ENCODE data around the gene TARBP2. TPM values are rescaled to one million over a fixed set of nuclear protein-coding genes. Genes with fewer than 3 reads are reported as not detected.

Gene TARBP2
- polyA plus RNA-seq, 1 of the 3 experiments (the other 2 are of a cell fraction) = 57.8 TPM

- Histone ChIP-seq H3K4me1 (ENCODE audit: control insufficient read depth in 1 of 2, insufficient read depth in 2 of 2, low read depth in 1 of 2, low read length in 1 of 2) (peaks cover 0 to 5% of the 10 kb centered on the region in 2 experiments; a peak in 1 of 4 replicates), H3F3A (replicated peaks; ENCODE audit: insufficient read depth) (peaks cover 78% of the 10 kb centered on the region), H3K9ac (no peak overlapping the region), H3K4me2 (no peak overlapping the region), H3K79me2 (ENCODE audit: insufficient read depth) (peaks cover 97% of the 10 kb centered on the region), H4K20me1 (ENCODE audit: insufficient read depth) (peaks cover 86% of the 10 kb centered on the region), H3K27me3 (ENCODE audit: insufficient read depth) (no peaks in the 10 kb centered on the region), H2AFZ (ENCODE audit: low read depth) (no peak overlapping the region), H3K27ac (ENCODE audit: low read depth in 2 of 2, low read length in 1 of 2) (peak overlapping the region in 1 of 2 experiments; percentile 29; a peak in 1 of 4 replicates), H3K9me3 (no peaks in the 10 kb centered on the region), H3K36me3 (replicated peaks in 1 of 2; ENCODE audit: control insufficient read depth in 1 of 2, insufficient read depth in 2 of 2, low read length in 1 of 2) (peaks cover 92 to 96% of the 10 kb centered on the region in 2 experiments), H3K4me3 (ENCODE audit: low read depth in 2 of 2, low read length in 1 of 2) (no peak overlapping the region), H3K9me2 (no peaks in the 10 kb centered on the region)
- ChIA-PET CTCF (interaction anchor here (2.2 to 2.4 kb wide), 2 partner anchors 10 to 37 kb away, joined by 9 to 10 read pairs; no protein-coding TSS in a partner anchor), POLR2A (interaction anchor here (0.7 to 1.8 kb wide), 2 partner anchors 20 to 145 kb away, joined by 3 to 4 read pairs; no protein-coding TSS in a partner anchor)
- TF ChIP-seq, protein P1, sequence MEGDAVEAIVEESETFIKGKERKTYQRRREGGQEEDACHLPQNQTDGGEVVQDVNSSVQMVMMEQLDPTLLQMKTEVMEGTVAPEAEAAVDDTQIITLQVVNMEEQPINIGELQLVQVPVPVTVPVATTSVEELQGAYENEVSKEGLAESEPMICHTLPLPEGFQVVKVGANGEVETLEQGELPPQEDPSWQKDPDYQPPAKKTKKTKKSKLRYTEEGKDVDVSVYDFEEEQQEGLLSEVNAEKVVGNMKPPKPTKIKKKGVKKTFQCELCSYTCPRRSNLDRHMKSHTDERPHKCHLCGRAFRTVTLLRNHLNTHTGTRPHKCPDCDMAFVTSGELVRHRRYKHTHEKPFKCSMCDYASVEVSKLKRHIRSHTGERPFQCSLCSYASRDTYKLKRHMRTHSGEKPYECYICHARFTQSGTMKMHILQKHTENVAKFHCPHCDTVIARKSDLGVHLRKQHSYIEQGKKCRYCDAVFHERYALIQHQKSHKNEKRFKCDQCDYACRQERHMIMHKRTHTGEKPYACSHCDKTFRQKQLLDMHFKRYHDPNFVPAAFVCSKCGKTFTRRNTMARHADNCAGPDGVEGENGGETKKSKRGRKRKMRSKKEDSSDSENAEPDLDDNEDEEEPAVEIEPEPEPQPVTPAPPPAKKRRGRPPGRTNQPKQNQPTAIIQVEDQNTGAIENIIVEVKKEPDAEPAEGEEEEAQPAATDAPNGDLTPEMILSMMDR (IDR thresholded peaks at IDR 0.05) = no peak
- TF ChIP-seq CHD2 (IDR thresholded peaks at IDR 0.05; ENCODE audit: low read length, partially characterized antibody) (no peak), SMC3 (IDR thresholded peaks at IDR 0.05; ENCODE audit: low read depth, low read length) (no peak), POLR2AphosphoS5 (IDR thresholded peaks at IDR 0.05; ENCODE audit: low read depth, low read length) (peak; percentile 45)
- no peak for DNase-seq
- 95% methylated on average over 1 of the region's 1 CpG for WGBS (ENCODE audit: low lambda C conversion rate)
Observed at GRCh38 chr12:53472056-53472582, 29.0 kb upstream of the TARBP2 start.

GRCh38 chr12:53474077-53474476, 27.0 kb upstream of the TARBP2 start:
- Histone ChIP-seq H2AFZ (ENCODE audit: low read depth) (no peak overlapping the region), H3K9me2 (no peaks in the 10 kb centered on the region), H3K4me3 (ENCODE audit: low read depth in 2 of 2, low read length in 1 of 2) (no peak overlapping the region), H3K9ac (no peak overlapping the region), H3K27me3 (ENCODE audit: insufficient read depth) (no peaks in the 10 kb centered on the region), H3K4me2 (no peak overlapping the region), H3K4me1 (ENCODE audit: control insufficient read depth in 1 of 2, insufficient read depth in 2 of 2, low read depth in 1 of 2, low read length in 1 of 2) (peaks cover 0 to 5% of the 10 kb centered on the region in 2 experiments; a peak in 1 of 4 replicates), H3K36me3 (replicated peaks in 1 of 2; ENCODE audit: control insufficient read depth in 1 of 2, insufficient read depth in 2 of 2, low read length in 1 of 2) (peaks cover 86 to 95% of the 10 kb centered on the region in 2 experiments), H4K20me1 (ENCODE audit: insufficient read depth) (peaks cover 90% of the 10 kb centered on the region), H3K27ac (ENCODE audit: low read depth in 2 of 2, low read length in 1 of 2) (peak overlapping the region in 1 of 2 experiments; percentile 9; a peak in 1 of 4 replicates), H3K9me3 (no peaks in the 10 kb centered on the region), H3F3A (replicated peaks; ENCODE audit: insufficient read depth) (peaks cover 84% of the 10 kb centered on the region), H3K79me2 (ENCODE audit: insufficient read depth) (peaks cover 95% of the 10 kb centered on the region)
- POLR2A ChIA-PET = interaction anchor here (0.6 to 1.5 kb wide), 6 partner anchors 12 to 166 kb away, joined by 3 to 6 read pairs (median 3); partner anchors contain the start of gene TARBP2
- 94% methylated on average over 2 of the region's 2 CpGs for WGBS (ENCODE audit: low lambda C conversion rate)
- no peak for DNase-seq
- CTCF ChIA-PET = interaction anchor here (0.9 to 5.4 kb wide), 10 partner anchors 8 to 153 kb away, joined by 3 to 32 read pairs (median 5); partner anchors contain the start of genes AAAS and MAP3K12
- TF ChIP-seq FOSL2 (IDR thresholded peaks at IDR 0.05; ENCODE audit: borderline replicate concordance, low read depth) (no peak), YY1 (IDR thresholded peaks at IDR 0.05; ENCODE audit: low read depth) (no peak), IRF3 (IDR thresholded peaks at IDR 0.05; ENCODE audit: low read depth, low read length) (no peak), RCOR1 (IDR thresholded peaks at IDR 0.05; ENCODE audit: low read length) (no peak), USF1 (IDR thresholded peaks at IDR 0.05; ENCODE audit: borderline replicate concordance, low read depth) (no peak), MAX (IDR thresholded peaks at IDR 0.05; ENCODE audit: low read depth) (no peak), TCF12 (IDR thresholded peaks at IDR 0.05) (no peak), JUND (IDR thresholded peaks at IDR 0.05) (no peak), FOXM1 (IDR thresholded peaks at IDR 0.05; ENCODE audit: low read depth) (no peak), RFX5 (IDR thresholded peaks at IDR 0.05; ENCODE audit: low read length) (no peak), ELF1 (IDR thresholded peaks at IDR 0.05) (no peak), NRF1 (IDR thresholded peaks at IDR 0.05; ENCODE audit: low read depth, low read length) (no peak), MXI1 (IDR thresholded peaks at IDR 0.05; ENCODE audit: low read depth, low read length) (no peak), EZH2phosphoT487 (IDR thresholded peaks at IDR 0.05; ENCODE audit: borderline replicate concordance, low read depth) (no peak)
- TF ChIP-seq, protein P2, sequence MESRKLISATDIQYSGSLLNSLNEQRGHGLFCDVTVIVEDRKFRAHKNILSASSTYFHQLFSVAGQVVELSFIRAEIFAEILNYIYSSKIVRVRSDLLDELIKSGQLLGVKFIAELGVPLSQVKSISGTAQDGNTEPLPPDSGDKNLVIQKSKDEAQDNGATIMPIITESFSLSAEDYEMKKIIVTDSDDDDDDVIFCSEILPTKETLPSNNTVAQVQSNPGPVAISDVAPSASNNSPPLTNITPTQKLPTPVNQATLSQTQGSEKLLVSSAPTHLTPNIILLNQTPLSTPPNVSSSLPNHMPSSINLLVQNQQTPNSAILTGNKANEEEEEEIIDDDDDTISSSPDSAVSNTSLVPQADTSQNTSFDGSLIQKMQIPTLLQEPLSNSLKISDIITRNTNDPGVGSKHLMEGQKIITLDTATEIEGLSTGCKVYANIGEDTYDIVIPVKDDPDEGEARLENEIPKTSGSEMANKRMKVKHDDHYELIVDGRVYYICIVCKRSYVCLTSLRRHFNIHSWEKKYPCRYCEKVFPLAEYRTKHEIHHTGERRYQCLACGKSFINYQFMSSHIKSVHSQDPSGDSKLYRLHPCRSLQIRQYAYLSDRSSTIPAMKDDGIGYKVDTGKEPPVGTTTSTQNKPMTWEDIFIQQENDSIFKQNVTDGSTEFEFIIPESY (IDR thresholded peaks at IDR 0.05; ENCODE audit: borderline replicate concordance, low read depth) = no peak
- TF ChIP-seq, protein P1 (IDR thresholded peaks at IDR 0.05) = no peak

All from SK-N-SH (cell line).